Fibroblast of peridontal ligament (primary cell): Measurements from ENCODE around the gene SFXN2.
"Not testable (repeated sequence)": the region's sequence is repeated elsewhere in the genome, so short reads cannot be mapped to it uniquely, and the experiment has no call there.

Source experiments
- DNase-seq: peaks from one replicate; pipeline ENCODE4 v3.0.0-alpha.2; 2010; ENCODE audit errors: extremely low read depth

The SFXN2 gene

GRCh38 chr10:102720775-102721301, 6.4 kb downstream of the SFXN2 start:
- no peak for DNase-seq

- DNase-seq, result no peak
These were observed 7.5 kb downstream of the SFXN2 start for GRCh38 chr10:102721954-102722353.

- no peak for DNase-seq
These were observed 9.6 kb downstream of the SFXN2 start for GRCh38 chr10:102723989-102724388.

- DNase-seq, result peak; percentile 47
These were observed 11.8 kb downstream of the SFXN2 start for GRCh38 chr10:102726274-102726673.

GRCh38 chr10:102727037-102727818, 12.8 kb downstream of the SFXN2 start:
- no peak for DNase-seq

GRCh38 chr10:102729029-102730026, 14.9 kb downstream of the SFXN2 start:
- peak; percentile 82 for DNase-seq

- DNase-seq, result no peak
These were observed 16.9 kb downstream of the SFXN2 start for GRCh38 chr10:102731222-102731800.

- no peak for DNase-seq
These were observed 18.2 kb downstream of the SFXN2 start for GRCh38 chr10:102732661-102733060.

- DNase-seq, result no peak
These were observed 20.7 kb downstream of the SFXN2 start for GRCh38 chr10:102735065-102735562.

- DNase-seq, result peak; percentile 27
These were observed 24.3 kb downstream of the SFXN2 start for GRCh38 chr10:102738692-102739121.

- DNase-seq, result no peak
These were observed 25.8 kb downstream of the SFXN2 start for GRCh38 chr10:102740229-102740628.

GRCh38 chr10:102741726-102742237, 27.3 kb downstream of the SFXN2 start:
- no peak for DNase-seq

- DNase-seq, result not testable (repeated sequence)
These were observed 27.9 kb downstream of the SFXN2 start for GRCh38 chr10:102742313-102742712.

GRCh38 chr10:102743078-102743587, 28.7 kb downstream of the SFXN2 start:
- no peak for DNase-seq

GRCh38 chr10:102743588-102744373, 29.3 kb downstream of the SFXN2 start, which contains the start of gene WBP1L:
Gene WBP1L (plus strand): TSS chr10:102743948. CDS start chr10:102744054, 106 bp downstream.
- peak; percentile 100 for DNase-seq

- DNase-seq, result peak; percentile 48
These were observed 30.1 kb downstream of the SFXN2 start for GRCh38 chr10:102744374-102745051.

GRCh38 chr10:102745157-102745556, 30.7 kb downstream of the SFXN2 start:
- DNase-seq, result no peak

- peak; percentile 96 for DNase-seq
These were observed 38.0 kb downstream of the SFXN2 start for GRCh38 chr10:102752266-102752930.
